ENCODE measurements around the gene OR51V1.

Gene OR51V1

GRCh38 chr11:5240056-5240455 is 39.6 kb upstream of the OR51V1 start:
- DNase-seq (ENCODE audit: insufficient read length) (no peak), FAIRE-seq (no peak)
- TF ChIP-seq POLR2AphosphoS5 (IDR thresholded peaks at IDR 0.05; ENCODE audit: low read depth, low read length) (no peak), POLR2A (IDR thresholded peaks at IDR 0.05; ENCODE audit: low read depth, low read length) (no peak), TAF1 (IDR thresholded peaks at IDR 0.05; ENCODE audit: borderline replicate concordance, low read depth, low read length) (no peak)

DNA sequence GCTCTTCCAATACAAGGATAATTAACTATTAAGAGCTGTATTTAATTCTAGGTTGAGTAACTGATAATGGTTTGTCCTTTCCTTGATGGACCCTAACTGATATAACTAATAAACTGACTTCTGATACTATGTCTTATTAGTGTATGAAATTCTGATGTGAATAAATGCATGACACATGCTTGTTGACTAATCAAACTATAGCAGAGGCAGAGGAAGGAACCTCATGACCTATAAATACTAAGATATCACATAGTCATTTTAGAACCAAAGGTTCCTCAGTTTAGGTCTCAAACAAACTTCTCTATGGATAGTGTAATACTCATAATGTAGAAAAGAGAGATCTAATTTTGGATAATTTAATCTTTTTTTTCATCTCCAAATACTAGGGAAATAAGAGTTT is 38.6 kb upstream of the OR51V1 start:
- no peak for TF ChIP-seq POLR2A (IDR thresholded peaks at IDR 0.05; ENCODE audit: low read depth, low read length)
- TF ChIP-seq POLR2AphosphoS5 (IDR thresholded peaks at IDR 0.05; ENCODE audit: low read depth, low read length), result no peak
- TF ChIP-seq TAF1 (IDR thresholded peaks at IDR 0.05; ENCODE audit: borderline replicate concordance, low read depth, low read length), result no peak
- no peak for DNase-seq (ENCODE audit: insufficient read length)
- no peak for FAIRE-seq

DNA sequence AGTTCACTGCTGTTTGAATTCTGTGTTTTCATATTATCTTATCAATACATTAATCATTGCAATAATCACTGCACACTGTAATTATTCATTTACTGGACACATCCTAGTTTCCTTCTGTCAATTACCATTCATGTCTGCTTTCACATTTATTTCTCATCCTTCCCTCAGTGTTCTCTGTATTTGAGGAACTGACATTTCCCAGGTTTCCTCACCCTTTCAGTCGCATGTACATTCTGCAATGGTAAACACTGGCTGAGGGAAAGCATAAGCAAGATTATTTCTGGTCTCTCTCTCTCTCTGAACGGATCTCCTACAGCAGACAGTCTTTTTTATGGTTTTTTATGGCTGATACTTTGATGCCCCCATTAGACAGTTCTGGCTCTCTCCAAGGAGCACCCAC is 38.0 kb upstream of the OR51V1 start:
- no peak for TF ChIP-seq POLR2A (IDR thresholded peaks at IDR 0.05; ENCODE audit: low read depth, low read length)
- TF ChIP-seq TAF1 (IDR thresholded peaks at IDR 0.05; ENCODE audit: borderline replicate concordance, low read depth, low read length), result no peak
- TF ChIP-seq POLR2AphosphoS5 (IDR thresholded peaks at IDR 0.05; ENCODE audit: low read depth, low read length), result no peak
- FAIRE-seq (no peak), DNase-seq (ENCODE audit: insufficient read length) (no peak)

GRCh38 chr11:5237420-5237819 is 36.9 kb upstream of the OR51V1 start:
- FAIRE-seq (no peak), DNase-seq (ENCODE audit: insufficient read length) (no peak)
- TF ChIP-seq POLR2A (IDR thresholded peaks at IDR 0.05; ENCODE audit: low read depth, low read length) (no peak), TAF1 (IDR thresholded peaks at IDR 0.05; ENCODE audit: borderline replicate concordance, low read depth, low read length) (no peak), POLR2AphosphoS5 (IDR thresholded peaks at IDR 0.05; ENCODE audit: low read depth, low read length) (no peak)

DNA sequence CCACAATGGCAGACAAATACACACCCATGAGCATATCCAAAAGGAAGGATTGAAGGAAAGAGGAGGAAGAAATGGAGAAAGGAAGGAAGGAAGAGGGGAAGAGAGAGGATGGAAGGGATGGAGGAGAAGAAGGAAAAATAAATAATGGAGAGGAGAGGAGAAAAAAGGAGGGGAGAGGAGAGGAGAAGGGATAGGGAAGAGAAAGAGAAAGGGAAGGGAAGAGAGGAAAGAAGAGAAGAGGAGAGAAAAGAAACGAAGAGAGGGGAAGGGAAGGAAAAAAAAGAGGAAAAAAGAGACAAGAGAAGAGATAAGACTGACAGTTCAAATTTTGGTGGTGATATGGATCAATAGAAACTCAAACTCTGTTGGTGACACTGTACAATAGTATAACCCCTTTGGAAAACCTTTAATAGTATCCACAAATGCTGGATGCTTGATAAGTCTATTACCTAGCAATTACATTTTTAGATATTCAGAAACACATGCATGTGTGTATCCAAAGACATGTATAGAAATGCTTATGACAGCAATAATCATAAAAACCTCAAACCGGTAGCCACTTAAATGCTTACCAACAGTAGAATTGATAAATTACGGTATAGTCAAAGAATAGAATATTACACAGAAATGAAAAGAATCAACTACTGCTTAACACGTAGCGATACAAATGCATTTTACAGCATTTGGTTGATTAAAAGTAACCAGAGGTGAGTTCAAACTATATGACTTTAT is 35.0 kb upstream of the OR51V1 start:
- no peak for TF ChIP-seq POLR2A (IDR thresholded peaks at IDR 0.05; ENCODE audit: low read depth, low read length)
- TF ChIP-seq TAF1 (IDR thresholded peaks at IDR 0.05; ENCODE audit: borderline replicate concordance, low read depth, low read length), result no peak
- no peak for TF ChIP-seq POLR2AphosphoS5 (IDR thresholded peaks at IDR 0.05; ENCODE audit: low read depth, low read length)
- DNase-seq (ENCODE audit: insufficient read length) (no peak), FAIRE-seq (no peak)

- DNase-seq (ENCODE audit: insufficient read length) (no peak), FAIRE-seq (peak; percentile 70)
- TF ChIP-seq POLR2A (IDR thresholded peaks at IDR 0.05; ENCODE audit: low read depth, low read length) (no peak), TAF1 (IDR thresholded peaks at IDR 0.05; ENCODE audit: borderline replicate concordance, low read depth, low read length) (no peak), POLR2AphosphoS5 (IDR thresholded peaks at IDR 0.05; ENCODE audit: low read depth, low read length) (no peak)
Observed at GRCh38 chr11:5234381-5234834, 33.9 kb upstream of the OR51V1 start, which contains the start of gene HBD. TSS of gene HBD (minus strand) at chr11:5234483. CDS start at chr11:5234433, 50 bp downstream.

DNA sequence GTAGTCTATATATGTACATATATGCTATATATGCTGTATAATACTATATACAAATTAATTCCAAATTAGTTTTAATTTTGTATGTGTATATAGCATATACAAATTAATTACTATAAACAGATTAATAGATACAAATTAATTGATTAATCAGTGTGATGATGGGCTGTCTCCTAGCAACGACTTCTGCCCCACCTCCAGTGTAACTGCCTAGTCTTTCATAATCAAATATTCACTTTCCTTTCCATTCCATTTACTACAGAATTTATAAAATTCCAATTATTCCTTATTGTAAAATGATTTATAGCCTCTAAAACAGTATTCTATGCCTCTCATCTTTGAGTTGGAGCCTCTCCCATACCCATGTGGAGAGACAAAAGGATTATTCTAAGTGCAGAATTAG is 32.8 kb upstream of the OR51V1 start:
- DNase-seq (ENCODE audit: insufficient read length) (no peak), FAIRE-seq (no peak)
- TF ChIP-seq TAF1 (IDR thresholded peaks at IDR 0.05; ENCODE audit: borderline replicate concordance, low read depth, low read length) (no peak), POLR2AphosphoS5 (IDR thresholded peaks at IDR 0.05; ENCODE audit: low read depth, low read length) (no peak), POLR2A (IDR thresholded peaks at IDR 0.05; ENCODE audit: low read depth, low read length) (no peak)

DNA sequence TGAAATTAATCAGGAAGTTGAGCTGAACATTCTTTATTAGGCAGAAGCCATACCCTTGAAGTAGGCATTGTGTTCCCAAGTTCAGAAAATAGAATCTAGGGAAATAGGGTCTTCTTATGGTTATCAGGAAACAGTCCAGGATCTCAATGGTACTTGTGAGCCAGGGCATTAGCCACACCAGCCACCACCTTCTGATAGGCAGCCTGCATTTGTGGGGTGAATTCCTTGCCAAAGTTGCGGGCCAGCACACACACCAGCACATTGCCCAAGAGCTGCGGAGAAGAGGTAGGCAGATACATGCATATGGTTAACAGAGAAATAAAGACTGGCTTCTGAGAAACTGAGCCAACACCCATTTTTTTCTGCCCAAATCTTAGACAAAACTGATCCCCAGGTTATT is 32.3 kb upstream of the OR51V1 start:
- no peak for DNase-seq (ENCODE audit: insufficient read length)
- TF ChIP-seq TAF1 (IDR thresholded peaks at IDR 0.05; ENCODE audit: borderline replicate concordance, low read depth, low read length), result no peak
- TF ChIP-seq POLR2A (IDR thresholded peaks at IDR 0.05; ENCODE audit: low read depth, low read length), result no peak
- TF ChIP-seq POLR2AphosphoS5 (IDR thresholded peaks at IDR 0.05; ENCODE audit: low read depth, low read length), result no peak
- FAIRE-seq, result peak; percentile 62

- DNase-seq (ENCODE audit: insufficient read length) (no peak), FAIRE-seq (no peak)
- TF ChIP-seq POLR2AphosphoS5 (IDR thresholded peaks at IDR 0.05; ENCODE audit: low read depth, low read length) (no peak), TAF1 (IDR thresholded peaks at IDR 0.05; ENCODE audit: borderline replicate concordance, low read depth, low read length) (no peak), POLR2A (IDR thresholded peaks at IDR 0.05; ENCODE audit: low read depth, low read length) (no peak)
Observed at GRCh38 chr11:5232176-5232575, 31.7 kb upstream of the OR51V1 start.

DNA sequence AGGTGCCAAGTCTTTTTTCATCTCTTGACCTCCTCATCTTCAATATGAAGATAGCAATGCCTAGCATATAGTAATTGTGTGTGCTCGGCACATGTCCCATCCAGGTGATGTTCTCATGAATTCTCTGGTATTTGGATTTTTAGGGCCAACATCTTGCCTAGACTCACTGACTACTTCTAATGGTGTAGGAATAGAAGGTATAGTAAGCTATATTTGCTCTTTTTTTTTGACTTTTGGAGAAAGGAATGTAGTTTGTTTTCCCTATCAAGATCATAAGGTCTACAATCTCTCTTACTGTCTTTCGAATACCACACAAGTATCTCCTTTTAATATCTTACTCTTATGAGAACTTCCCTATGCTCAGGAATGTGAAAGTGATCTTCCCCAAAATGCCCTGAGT is 30.6 kb upstream of the OR51V1 start:
- no peak for TF ChIP-seq TAF1 (IDR thresholded peaks at IDR 0.05; ENCODE audit: borderline replicate concordance, low read depth, low read length)
- no peak for FAIRE-seq

GRCh38 chr11:5230266-5230665 is 29.8 kb upstream of the OR51V1 start:
- TF ChIP-seq POLR2A (IDR thresholded peaks at IDR 0.05; ENCODE audit: low read depth, low read length) (no peak), TAF1 (IDR thresholded peaks at IDR 0.05; ENCODE audit: borderline replicate concordance, low read depth, low read length) (no peak), POLR2AphosphoS5 (IDR thresholded peaks at IDR 0.05; ENCODE audit: low read depth, low read length) (no peak)
- FAIRE-seq (no peak), DNase-seq (ENCODE audit: insufficient read length) (no peak)

More for the DNA sequence above, 30.6 kb upstream of the OR51V1 start:
- no peak for DNase-seq (ENCODE audit: insufficient read length)

DNA sequence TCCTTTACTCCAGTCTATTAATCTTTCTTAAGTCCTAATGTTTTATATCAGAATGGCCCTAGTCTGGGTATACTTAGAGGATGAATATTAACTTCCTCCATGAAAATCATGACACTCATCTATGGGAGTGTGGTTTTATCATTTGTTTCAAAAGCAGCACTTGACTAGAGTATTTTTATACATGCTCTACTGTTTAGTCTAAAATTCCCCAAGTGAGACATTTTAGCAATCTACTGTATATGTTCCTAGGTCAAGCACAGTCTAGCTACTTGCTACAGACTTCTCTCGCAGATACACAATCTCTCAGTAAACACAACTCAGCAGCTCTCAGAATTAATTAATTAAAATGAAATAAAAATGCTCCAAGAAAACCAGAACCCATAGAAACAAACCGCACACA is 29.3 kb upstream of the OR51V1 start:
- peak; percentile 48 for FAIRE-seq
- TF ChIP-seq POLR2A (IDR thresholded peaks at IDR 0.05; ENCODE audit: low read depth, low read length) (no peak), POLR2AphosphoS5 (IDR thresholded peaks at IDR 0.05; ENCODE audit: low read depth, low read length) (no peak), TAF1 (IDR thresholded peaks at IDR 0.05; ENCODE audit: borderline replicate concordance, low read depth, low read length) (no peak)

More for the DNA sequence above, 29.3 kb upstream of the OR51V1 start:
- DNase-seq (ENCODE audit: insufficient read length), result no peak

All from GM12892 (cell line).